Naive thymus-derived CD4-positive, alpha-beta T cell (primary cell): Measurements from ENCODE around the gene LRP6. TPM values are rescaled to one million over a fixed set of nuclear protein-coding genes. Genes with fewer than 3 reads are reported as not detected.
A peak's percentile ranks its signal among the peaks of the same experiment; 100 is the strongest.

Source experiments
- ATAC-seq: fragments of 150-1000 bp; cut with Tn5 transposase; 2 replicates; pipeline ENCODE4 v1.10.0; 2021; ENCODE audit warnings: mild to moderate bottlenecking, moderate library complexity
- CTCF ChIA-PET: fragments of 350-600 bp; sonication (Branson Sonifier 250); formaldehyde crosslinking; loops from one replicate; lab custom pipeline; 2021; ENCODE audit warnings: antibody characterized with exemption; lab: Charles Lee
- POLR2A ChIA-PET: fragments of 350-600 bp; sonication (Branson Sonifier 250); formaldehyde crosslinking; loops from one replicate; lab custom pipeline; 2021; ENCODE audit warnings: antibody characterized with exemption, inconsistent platforms; lab: Charles Lee
- DNase-seq, 9 donors: peaks; one replicate each; pipeline versions ENCODE4 v3.0.0 to v3.0.0-alpha.2; 2020 to 2022; ENCODE audit warnings: mixed read lengths in 1 of 9
- H3K27ac ChIP-seq: one replicate; pipeline ENCODE4 v1.7.0; 2013; ENCODE audit warnings: mild to moderate bottlenecking, low read depth, low read length, moderate library complexity
- H3K27me3 ChIP-seq, 2 donors: one replicate each; pipeline ENCODE4 v1.7.0; 2013; ENCODE audit warnings: low read length in 2 of 2, mild to moderate bottlenecking in 2 of 2, moderate library complexity in 2 of 2; ENCODE audit not compliant: control insufficient read depth in 2 of 2, insufficient read depth in 2 of 2
- H3K36me3 ChIP-seq, 3 experiments: 1 replicate in 2 of 3; 2 replicates in 1 of 3; pipeline ENCODE4 v1.7.0; 2013; ENCODE audit warnings: low read length in 3 of 3, mild to moderate bottlenecking in 3 of 3, moderate library complexity in 1 of 3; ENCODE audit not compliant: insufficient read depth in 3 of 3, control insufficient read depth in 2 of 3
- H3K4me1 ChIP-seq, 2 donors: one replicate each; pipeline ENCODE4 v1.7.0; 2013; ENCODE audit warnings: low read length in 2 of 2, mild to moderate bottlenecking in 2 of 2, moderate library complexity in 1 of 2; ENCODE audit not compliant: control insufficient read depth in 2 of 2, insufficient read depth in 2 of 2
- H3K4me3 ChIP-seq: 2 replicates; pipeline ENCODE4 v1.7.0; 2013; ENCODE audit warnings: mild to moderate bottlenecking, low read length
- H3K9me3 ChIP-seq, 3 experiments: 1 replicate in 2 of 3; 2 replicates in 1 of 3; pipeline ENCODE4 v1.7.0; 2013; ENCODE audit warnings: low read length in 3 of 3; ENCODE audit not compliant: control insufficient read depth in 2 of 3
- H3K27ac Mint-ChIP-seq, 9 donors: one replicate each; pipeline ENCODE4 v1.8.0; 2020 to 2022; ENCODE audit warnings: mixed read lengths in 9 of 9, mild to moderate bottlenecking in 8 of 9, moderate library complexity in 5 of 9, inconsistent platforms in 2 of 9
- H3K27me3 Mint-ChIP-seq, 5 donors: one replicate each; pipeline ENCODE4 v1.8.0; 2021 to 2022; ENCODE audit warnings: mixed read lengths in 5 of 5, mild to moderate bottlenecking in 1 of 5
- H3K36me3 Mint-ChIP-seq, 5 donors: one replicate each; pipeline ENCODE4 v1.8.0; 2020 to 2022; ENCODE audit warnings: mixed read lengths in 5 of 5, mild to moderate bottlenecking in 3 of 5, inconsistent platforms in 1 of 5
- H3K4me1 Mint-ChIP-seq, 7 donors: one replicate each; pipeline ENCODE4 v1.8.0; 2020 to 2022; ENCODE audit warnings: mixed read lengths in 7 of 7, mild to moderate bottlenecking in 3 of 7, inconsistent platforms in 1 of 7
- H3K4me3 Mint-ChIP-seq, 10 donors: one replicate each; pipeline ENCODE4 v1.8.0; 2020 to 2022; ENCODE audit warnings: mild to moderate bottlenecking in 10 of 10, mixed read lengths in 10 of 10, moderate library complexity in 6 of 10, inconsistent platforms in 2 of 10
- H3K9me3 Mint-ChIP-seq, 11 donors: one replicate each; pipeline ENCODE4 v1.8.0; 2020 to 2022; ENCODE audit warnings: mixed read lengths in 11 of 11, mild to moderate bottlenecking in 4 of 11, inconsistent platforms in 1 of 11, moderate library complexity in 1 of 11
- intact Hi-C, 2 donors: fragments of 100-400 bp; cut with micrococcal nuclease; formaldehyde crosslinking; loops; one replicate each; pipeline ENCODE4 v1.15.1; 2023
- polyA plus RNA-seq, 2 donors: library from polyadenylated mRNA; unstranded; fragments of 300-500 nt; fragmentation: Illumina TruSeq; gene quantifications; one replicate each; pipeline ENCODE4 v1.2.3, GENCODE V29; 2021
- total RNA-seq, 6 experiments: library from RNA in 5 of 6; stranded (reverse) in 5 of 6; gene quantifications; 1 replicate in 5 of 6; 2 replicates in 1 of 6; pipeline ENCODE4 v1.2.3 and lab custom pipeline; 2021 to 2026

Gene LRP6
- total and polyA plus RNA-seq, 7 experiments from 2014 or later = 1.6 to 12.6 (median 5.2) TPM

DNA sequence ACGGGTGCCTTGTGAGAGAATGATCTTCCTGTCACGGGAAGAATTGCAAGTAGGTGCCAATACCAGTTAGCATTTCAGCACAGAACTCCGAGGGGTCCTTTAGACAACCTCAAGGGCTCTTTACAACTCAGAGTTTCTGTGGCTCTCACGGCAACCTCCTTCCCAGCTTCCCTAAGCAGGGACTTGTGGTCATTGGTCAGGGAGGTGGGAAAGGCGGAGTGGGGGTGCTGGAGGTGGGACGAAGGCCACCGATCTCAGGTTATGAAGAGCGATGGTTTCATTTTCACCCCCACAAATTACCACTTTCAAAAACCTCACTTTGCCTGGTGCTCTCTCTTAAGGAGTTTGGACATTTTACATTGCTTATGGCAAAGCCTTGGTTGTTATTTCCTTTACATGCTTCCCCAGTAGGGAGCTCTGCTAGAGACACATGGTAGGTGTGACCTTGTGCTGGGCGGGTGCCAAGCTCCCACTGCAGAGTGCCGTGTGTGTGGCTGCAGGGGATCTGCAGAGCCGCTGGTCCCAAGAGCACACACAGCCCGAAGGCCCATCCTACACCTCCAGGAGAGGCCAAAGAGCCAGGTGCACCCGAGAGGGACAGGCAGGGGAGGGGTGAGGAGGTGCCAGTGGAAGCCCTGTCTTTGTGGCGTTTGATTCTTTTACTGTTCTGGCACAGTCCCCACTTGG lies 174.7 kb downstream of the LRP6 start:
- Histone ChIP-seq H3K36me3 (no peaks in the 10 kb centered on the region), H3K4me3 (no peak overlapping the region), H3K27ac (no peak overlapping the region), H3K4me1 (no peaks in the 10 kb centered on the region), H3K27me3 (no peaks in the 10 kb centered on the region), H3K9me3 (no peaks in the 10 kb centered on the region)
- H3K27ac Mint-ChIP-seq = peak overlapping the region in 1 of 9 donors; percentile 25
- H3K36me3 Mint-ChIP-seq = peaks cover 0 to 22% (median 0%) of the 10 kb centered on the region in 5 donors
- intact Hi-C loops = no loop called here
- no peak overlapping the region for H3K4me3 Mint-ChIP-seq
- ChIA-PET CTCF (no interaction called here), POLR2A (no interaction called here)
- no peak for DNase-seq
- peaks cover 0 to 2% (median 0%) of the 10 kb centered on the region in 7 donors for H3K4me1 Mint-ChIP-seq
- ATAC-seq = no peak
- peaks cover 0 to 7% (median 3%) of the 10 kb centered on the region in 5 donors for H3K27me3 Mint-ChIP-seq
- H3K9me3 Mint-ChIP-seq = no peaks in the 10 kb centered on the region

DNA sequence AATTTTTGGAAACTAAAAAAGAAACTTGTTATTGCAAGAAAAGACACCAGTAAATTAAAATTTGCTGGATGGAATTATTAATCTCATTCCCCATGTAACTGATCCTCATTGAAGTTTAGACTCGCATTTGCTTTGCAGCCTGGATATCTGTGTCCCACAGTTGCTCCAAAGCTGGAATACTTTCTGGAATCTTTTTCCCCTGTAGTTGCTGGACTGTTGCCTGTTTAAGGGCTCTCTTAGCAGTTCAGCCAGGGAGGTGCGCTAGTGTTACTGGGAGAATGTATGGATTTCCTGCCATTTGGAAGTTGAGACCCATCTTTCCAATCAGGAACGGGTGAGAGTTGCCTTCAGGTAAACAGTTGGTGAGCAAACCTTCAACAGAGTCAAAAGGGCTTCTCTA lies 175.8 kb downstream of the LRP6 start:
- Histone ChIP-seq H3K4me1 (no peaks in the 10 kb centered on the region), H3K9me3 (no peaks in the 10 kb centered on the region), H3K36me3 (no peaks in the 10 kb centered on the region), H3K27ac (no peak overlapping the region), H3K27me3 (no peaks in the 10 kb centered on the region), H3K4me3 (no peak overlapping the region)
- ChIA-PET POLR2A (no interaction called here), CTCF (interaction anchor here (0.8 kb wide), 1 partner anchor 10 kb away, joined by 6 read pairs; no protein-coding TSS in a partner anchor)
- intact Hi-C loops = no loop called here
- ATAC-seq (no peak), DNase-seq (no peak)
- Mint-ChIP-seq H3K4me1 (peaks cover 0 to 2% (median 0%) of the 10 kb centered on the region in 7 donors), H3K27ac (no peak overlapping the region), H3K27me3 (peaks cover 0 to 7% (median 3%) of the 10 kb centered on the region in 5 donors), H3K9me3 (no peaks in the 10 kb centered on the region), H3K36me3 (peaks cover 0 to 22% (median 0%) of the 10 kb centered on the region in 5 donors), H3K4me3 (no peak overlapping the region)

DNA sequence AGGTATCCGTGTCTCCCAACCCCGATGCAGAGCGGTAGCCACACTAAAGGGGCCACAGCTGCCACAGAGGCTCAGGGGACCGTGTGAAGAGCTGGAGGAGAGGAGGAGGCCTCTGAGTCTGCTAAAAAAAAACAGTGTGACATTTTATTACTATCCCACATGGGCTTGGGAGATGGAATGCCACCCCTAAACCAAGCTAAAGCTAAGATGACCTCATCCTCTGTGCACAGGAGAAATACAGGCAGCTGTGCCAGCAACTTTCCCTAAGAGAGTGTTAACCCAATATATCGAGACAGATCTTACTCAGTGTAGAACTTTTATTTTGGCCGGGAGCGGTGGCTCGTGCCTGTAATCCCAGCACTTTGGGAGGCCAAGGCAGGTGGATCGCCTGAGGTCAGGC lies 178.1 kb downstream of the LRP6 start:
- no peaks in the 10 kb centered on the region for H3K4me1 ChIP-seq
- Mint-ChIP-seq H3K9me3 (no peaks in the 10 kb centered on the region), H3K4me1 (no peaks in the 10 kb centered on the region), H3K36me3 (peaks cover 0 to 11% (median 0%) of the 10 kb centered on the region in 5 donors), H3K27ac (no peak overlapping the region), H3K27me3 (peaks cover 0 to 6% (median 3%) of the 10 kb centered on the region in 5 donors), H3K4me3 (no peak overlapping the region)
- no peak for DNase-seq
- POLR2A ChIA-PET = no interaction called here
- ATAC-seq = no peak
- H3K36me3 ChIP-seq = no peaks in the 10 kb centered on the region
- H3K4me3 ChIP-seq = no peak overlapping the region
- H3K9me3 ChIP-seq = no peaks in the 10 kb centered on the region
- no peak overlapping the region for H3K27ac ChIP-seq
- CTCF ChIA-PET = no interaction called here
- H3K27me3 ChIP-seq = no peaks in the 10 kb centered on the region
- intact Hi-C loops = no loop called here

DNA sequence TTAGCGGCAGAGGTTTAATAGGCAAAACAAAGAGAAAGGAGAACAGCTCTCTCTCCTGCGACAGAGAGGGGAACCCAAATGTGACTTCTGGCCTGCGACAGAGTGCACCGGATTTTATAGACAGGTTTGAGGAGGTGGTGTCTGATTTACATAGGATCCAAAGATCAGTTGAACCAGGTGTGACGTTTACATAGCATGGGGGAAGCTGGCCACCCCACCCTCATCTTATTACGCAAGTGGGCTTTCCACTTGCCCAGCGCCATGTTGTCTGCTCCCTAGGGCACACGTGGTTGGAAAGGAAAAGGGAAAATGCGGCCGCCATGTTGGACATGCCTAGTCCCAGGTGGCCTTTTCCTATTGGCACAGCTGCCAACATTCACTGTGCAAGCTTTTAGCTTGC lies 178.7 kb downstream of the LRP6 start:
- Mint-ChIP-seq H3K4me1 (no peaks in the 10 kb centered on the region), H3K27me3 (peaks cover 0 to 6% (median 3%) of the 10 kb centered on the region in 5 donors), H3K27ac (no peak overlapping the region), H3K9me3 (no peaks in the 10 kb centered on the region), H3K4me3 (no peak overlapping the region), H3K36me3 (peaks cover 0 to 11% (median 0%) of the 10 kb centered on the region in 5 donors)
- no peaks in the 10 kb centered on the region for H3K36me3 ChIP-seq
- H3K9me3 ChIP-seq = no peaks in the 10 kb centered on the region
- DNase-seq (no peak), ATAC-seq (no peak)
- H3K4me1 ChIP-seq = no peaks in the 10 kb centered on the region
- ChIA-PET CTCF (no interaction called here), POLR2A (no interaction called here)
- no peaks in the 10 kb centered on the region for H3K27me3 ChIP-seq
- H3K4me3 ChIP-seq = no peak overlapping the region
- intact Hi-C loops = no loop called here
- H3K27ac ChIP-seq = no peak overlapping the region

DNA sequence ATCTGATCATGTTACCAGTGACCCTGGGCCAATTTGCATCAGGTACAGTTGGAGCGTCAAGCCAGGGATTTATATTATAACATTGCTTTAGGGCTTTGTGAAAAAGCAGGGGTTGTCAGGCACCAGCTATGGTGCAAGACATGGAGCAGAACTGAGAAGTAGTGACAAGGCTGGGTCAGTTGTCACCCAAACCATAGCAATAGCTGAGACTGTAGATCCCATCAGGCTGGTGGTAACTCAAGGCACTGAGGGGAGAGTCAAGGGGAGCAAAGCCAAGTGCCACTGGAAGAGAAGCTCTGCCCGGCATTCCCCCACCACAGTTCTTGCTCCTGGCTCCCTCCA lies 179.2 kb downstream of the LRP6 start:
- CTCF ChIA-PET = no interaction called here

DNA sequence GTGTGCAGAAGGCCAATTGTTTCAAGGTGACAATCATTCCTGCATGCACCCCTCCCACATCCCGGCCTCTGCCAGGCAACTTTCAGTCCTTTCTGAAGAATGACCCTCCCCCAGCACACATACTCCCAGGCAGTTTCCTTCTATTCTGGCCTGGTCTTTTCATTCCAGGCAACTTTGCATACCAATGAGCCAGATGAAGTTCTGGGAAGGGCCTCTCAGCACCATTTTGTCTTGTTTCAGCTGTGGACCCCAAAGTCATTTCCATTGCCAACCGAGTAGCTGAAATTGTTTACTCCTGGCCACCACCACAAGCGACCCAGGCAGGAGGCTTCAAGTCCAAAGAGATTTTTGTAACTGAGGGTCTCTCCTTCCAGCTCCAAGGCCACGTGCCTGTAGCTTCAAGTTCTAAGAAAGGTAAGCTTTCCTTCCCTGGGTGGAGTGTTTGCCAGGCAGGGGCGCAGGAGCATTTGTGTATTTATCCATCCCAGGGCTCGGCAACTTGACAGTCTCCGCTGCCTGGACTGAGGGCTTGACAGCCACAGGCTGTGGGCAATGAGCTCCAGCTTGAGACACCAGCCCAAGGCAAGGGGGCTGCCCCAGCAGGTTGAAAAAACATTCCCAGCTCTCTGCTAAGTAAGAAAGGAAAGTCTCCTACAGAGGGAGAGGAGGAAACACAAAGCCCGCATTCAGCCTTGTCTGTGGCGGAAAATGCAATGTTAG lies 179.7 kb downstream of the LRP6 start:
- Histone ChIP-seq H3K36me3 (no peaks in the 10 kb centered on the region), H3K4me3 (no peak overlapping the region), H3K9me3 (no peaks in the 10 kb centered on the region), H3K4me1 (no peaks in the 10 kb centered on the region), H3K27ac (no peak overlapping the region), H3K27me3 (no peaks in the 10 kb centered on the region)
- H3K27ac Mint-ChIP-seq = no peak overlapping the region
- intact Hi-C loops = no loop called here
- no peak for ATAC-seq
- DNase-seq = no peak
- CTCF ChIA-PET = no interaction called here
- H3K36me3 Mint-ChIP-seq = peaks cover 0 to 11% (median 0%) of the 10 kb centered on the region in 5 donors
- no peak overlapping the region for H3K4me3 Mint-ChIP-seq
- POLR2A ChIA-PET = no interaction called here
- H3K4me1 Mint-ChIP-seq = no peaks in the 10 kb centered on the region
- no peaks in the 10 kb centered on the region for H3K9me3 Mint-ChIP-seq
- H3K27me3 Mint-ChIP-seq = peaks cover 0 to 6% (median 0%) of the 10 kb centered on the region in 5 donors

More for the DNA sequence above, 179.2 kb downstream of the LRP6 start:
- ATAC-seq (no peak), DNase-seq (no peak)
- Mint-ChIP-seq H3K4me1 (no peaks in the 10 kb centered on the region), H3K36me3 (peaks cover 0 to 11% (median 0%) of the 10 kb centered on the region in 5 donors), H3K4me3 (no peak overlapping the region), H3K27me3 (peaks cover 0 to 6% (median 0%) of the 10 kb centered on the region in 5 donors), H3K27ac (no peak overlapping the region), H3K9me3 (no peaks in the 10 kb centered on the region)
- POLR2A ChIA-PET = no interaction called here
- Histone ChIP-seq H3K27me3 (no peaks in the 10 kb centered on the region), H3K4me3 (no peak overlapping the region), H3K36me3 (no peaks in the 10 kb centered on the region), H3K4me1 (no peaks in the 10 kb centered on the region), H3K9me3 (no peaks in the 10 kb centered on the region), H3K27ac (no peak overlapping the region)
- intact Hi-C loops = no loop called here
